Mesodermal cell (in vitro differentiated cells): ENCODE results near the gene LRRFIP1.
"Not testable (repeated sequence)": the region's sequence is repeated elsewhere in the genome, so short reads cannot be mapped to it uniquely, and the experiment has no call there.

Experiments
- H3K27ac ChIP-seq: 2 replicates; pipeline ENCODE4 v1.7.0; 2013; ENCODE audit warnings: mild to moderate bottlenecking, low read depth, low read length, moderate library complexity; ENCODE audit not compliant: severe bottlenecking
- H3K36me3 ChIP-seq: 2 replicates; pipeline ENCODE4 v1.7.1; 2013; ENCODE audit warnings: mild to moderate bottlenecking, low read length, moderate library complexity; ENCODE audit not compliant: control insufficient read depth, insufficient read depth
- H3K4me1 ChIP-seq: one replicate; pipeline ENCODE4 v1.7.1; 2013; ENCODE audit warnings: mild to moderate bottlenecking, low read length; ENCODE audit not compliant: insufficient read depth, control insufficient read depth, poor library complexity, severe bottlenecking
- H3K4me3 ChIP-seq: 2 replicates; pipeline ENCODE4 v1.7.0; 2013; ENCODE audit warnings: low read length, control low read depth, mild to moderate bottlenecking; ENCODE audit not compliant: insufficient read depth, poor library complexity, severe bottlenecking; ENCODE audit errors: extremely low read depth
- H3K9me3 ChIP-seq: 2 replicates; pipeline ENCODE4 v1.7.1; 2013; ENCODE audit warnings: mild to moderate bottlenecking, low read length, moderate library complexity; ENCODE audit not compliant: control insufficient read depth
- WGBS, 2 experiments: methylation state at CpG; one replicate each; pipeline ENCODE4 v1.1.5; 2013; ENCODE audit warnings: missing lambda C conversion rate in 2 of 2; ENCODE audit not compliant: insufficient coverage in 2 of 2; 5-methylcytosine and 5-hydroxymethylcytosine counted together

Gene LRRFIP1

DNA sequence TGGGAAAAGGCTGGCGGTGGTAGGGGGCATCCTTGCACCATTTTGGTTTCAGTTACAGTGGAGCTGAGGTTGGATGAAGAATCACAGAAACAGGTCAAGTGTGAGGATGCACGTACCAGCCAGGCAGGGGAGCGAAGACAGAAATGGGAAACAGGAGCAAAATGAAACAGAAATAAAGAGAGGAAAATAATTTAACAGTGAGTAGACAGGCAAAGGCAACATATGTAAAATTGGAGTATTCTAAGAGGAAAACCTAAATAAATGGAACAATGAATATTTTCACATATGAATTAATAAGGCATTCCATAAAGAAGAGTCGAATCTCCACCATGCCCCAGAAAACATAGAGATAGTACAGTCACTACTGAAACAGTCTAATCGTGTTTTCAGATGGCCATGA, 29.7 kb downstream of the LRRFIP1 start:
- Histone ChIP-seq H3K4me1 (no peaks in the 10 kb centered on the region), H3K36me3 (peaks cover 13% of the 10 kb centered on the region), H3K27ac (no peak overlapping the region), H3K4me3 (no peak overlapping the region), H3K9me3 (peaks cover 9% of the 10 kb centered on the region)
- WGBS, 2 experiments: 89 to 94% methylated on average over 3 of the region's 5 CpGs

DNA sequence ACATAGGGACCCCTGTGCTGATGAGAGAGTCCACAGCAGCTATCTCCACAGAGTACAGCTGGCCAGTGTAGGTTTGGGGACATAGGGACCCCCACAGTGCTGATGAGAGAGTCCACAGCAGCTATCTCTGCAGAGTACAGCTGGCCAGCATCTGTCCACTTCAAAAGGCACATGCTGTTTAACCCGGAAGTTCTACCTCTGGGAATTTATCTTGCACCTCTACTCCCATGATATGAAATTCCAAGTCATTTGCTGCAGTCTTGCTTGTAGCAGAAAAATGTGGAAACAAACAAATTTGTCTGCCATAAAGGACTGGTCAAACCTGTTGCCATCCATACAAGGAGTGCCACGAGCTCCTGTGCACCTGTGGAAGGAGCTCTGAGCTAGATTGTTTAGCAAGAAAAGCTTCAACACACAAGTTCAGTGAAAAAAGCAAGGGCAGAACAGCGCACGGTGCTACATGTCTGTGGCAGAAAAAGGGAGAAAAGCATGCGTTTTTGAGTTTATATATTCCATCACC, 33.1 kb downstream of the LRRFIP1 start:
- H3K9me3 ChIP-seq: peaks cover 7% of the 10 kb centered on the region

DNA sequence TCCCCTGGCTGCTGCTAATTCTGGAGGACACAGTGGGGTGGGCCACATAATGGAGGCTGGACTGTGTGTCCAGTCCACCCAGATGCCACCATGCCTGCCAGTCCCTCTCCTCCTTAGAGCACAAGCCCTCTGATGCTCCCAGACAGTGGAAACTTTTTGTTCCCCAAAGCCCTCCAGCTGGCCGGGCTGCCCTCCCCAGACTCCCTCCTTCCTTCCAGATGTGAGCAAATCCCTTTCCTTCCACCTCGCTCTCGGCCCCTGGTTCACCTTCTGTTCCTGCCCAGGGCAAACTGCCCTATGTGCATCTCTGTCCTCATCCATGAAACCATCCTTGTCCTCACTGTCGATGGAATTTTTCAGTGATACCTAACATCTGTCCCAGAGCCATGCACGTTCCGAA, 33.9 kb downstream of the LRRFIP1 start:
- Histone ChIP-seq H3K36me3 (peaks cover 7% of the 10 kb centered on the region), H3K4me1 (peaks cover 11% of the 10 kb centered on the region), H3K9me3 (peaks cover 7% of the 10 kb centered on the region), H3K27ac (no peak overlapping the region), H3K4me3 (no peak overlapping the region)
- 92 to 94% methylated on average over 6 of the region's 6 CpGs for WGBS, 2 experiments

More for the DNA sequence above, 33.1 kb downstream of the LRRFIP1 start:
- WGBS, 2 experiments: 83 to 91% methylated on average over 2 of the region's 5 CpGs
- H3K36me3 ChIP-seq: peaks cover 7% of the 10 kb centered on the region
- H3K27ac ChIP-seq: no peak overlapping the region
- peaks cover 11% of the 10 kb centered on the region for H3K4me1 ChIP-seq
- no peak overlapping the region for H3K4me3 ChIP-seq

GRCh38 chr2:237661799-237662328, 34.5 kb downstream of the LRRFIP1 start:
- H3K27ac ChIP-seq: no peak overlapping the region

DNA sequence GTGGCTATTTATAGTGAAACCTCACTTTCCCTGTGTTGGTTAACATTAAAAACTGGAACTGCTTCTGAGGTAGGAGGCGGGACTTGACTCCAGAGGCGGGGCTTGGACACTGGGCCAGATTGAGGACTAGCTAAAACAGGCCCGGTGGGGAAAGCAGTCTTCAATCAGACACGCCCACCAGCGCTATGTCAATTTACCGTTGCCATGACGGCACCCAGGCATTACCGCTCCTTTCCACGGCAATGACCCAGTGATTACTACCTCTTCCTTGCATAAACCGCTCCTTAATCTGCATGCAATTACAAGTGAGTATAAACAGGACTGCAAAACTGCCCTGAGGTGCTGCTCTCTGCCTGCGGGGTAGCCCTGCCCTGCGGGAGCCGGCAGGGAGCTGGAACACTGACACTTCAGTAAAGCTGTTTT, 35.3 kb downstream of the LRRFIP1 start:
- H3K4me3 ChIP-seq: no peak overlapping the region
- no peaks in the 10 kb centered on the region for H3K36me3 ChIP-seq
- H3K27ac ChIP-seq: peak overlapping the region; percentile 63
- whole genome bisulfite sequencing, 2 experiments: 19% methylated on average over 13 of the region's 13 CpGs
- no peaks in the 10 kb centered on the region for H3K9me3 ChIP-seq
- peaks cover 11% of the 10 kb centered on the region for H3K4me1 ChIP-seq

More at GRCh38 chr2:237661799-237662328, 34.5 kb downstream of the LRRFIP1 start:
- Histone ChIP-seq H3K36me3 (peaks cover 6% of the 10 kb centered on the region), H3K4me3 (no peak overlapping the region), H3K9me3 (peaks cover 6% of the 10 kb centered on the region), H3K4me1 (peaks cover 11% of the 10 kb centered on the region)
- WGBS, 2 experiments: 94 to 97% methylated on average over 2 to 8 of the region's 11 CpGs

DNA sequence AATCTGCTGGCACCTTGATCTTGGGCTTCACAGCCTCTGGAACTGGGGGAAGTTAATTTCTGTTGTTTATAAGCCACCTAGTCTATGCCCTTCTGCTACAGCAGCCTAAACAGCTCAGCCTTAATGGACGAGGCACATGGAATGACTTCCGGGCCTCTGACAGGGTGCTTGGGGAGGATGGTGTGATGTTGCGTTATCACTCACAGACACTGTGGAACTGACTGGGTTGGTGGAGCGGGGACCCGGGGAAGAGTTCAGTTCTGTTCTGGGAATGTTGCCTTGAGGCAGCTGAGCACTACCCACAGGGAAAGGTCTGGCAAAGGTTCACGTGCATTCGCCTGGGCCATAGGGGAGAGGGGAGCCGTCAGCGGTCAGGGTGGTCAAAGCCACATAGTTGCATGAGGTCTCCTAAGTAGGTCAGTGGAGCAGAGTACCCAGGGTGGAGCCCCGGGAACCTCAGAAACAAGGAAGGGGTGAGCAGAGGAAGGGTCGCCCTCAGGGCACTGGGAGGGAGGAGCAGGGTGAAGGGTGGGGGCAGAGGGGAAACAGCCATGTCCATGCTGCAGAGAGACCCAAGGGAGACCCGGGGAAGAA, 36.2 kb downstream of the LRRFIP1 start:
- WGBS, 2 experiments: 93 to 94% methylated on average over 11 to 12 of the region's 12 CpGs
- no peaks in the 10 kb centered on the region for H3K9me3 ChIP-seq
- no peaks in the 10 kb centered on the region for H3K36me3 ChIP-seq
- H3K4me1 ChIP-seq: peaks cover 11% of the 10 kb centered on the region
- no peak overlapping the region for H3K4me3 ChIP-seq
- no peak overlapping the region for H3K27ac ChIP-seq

DNA sequence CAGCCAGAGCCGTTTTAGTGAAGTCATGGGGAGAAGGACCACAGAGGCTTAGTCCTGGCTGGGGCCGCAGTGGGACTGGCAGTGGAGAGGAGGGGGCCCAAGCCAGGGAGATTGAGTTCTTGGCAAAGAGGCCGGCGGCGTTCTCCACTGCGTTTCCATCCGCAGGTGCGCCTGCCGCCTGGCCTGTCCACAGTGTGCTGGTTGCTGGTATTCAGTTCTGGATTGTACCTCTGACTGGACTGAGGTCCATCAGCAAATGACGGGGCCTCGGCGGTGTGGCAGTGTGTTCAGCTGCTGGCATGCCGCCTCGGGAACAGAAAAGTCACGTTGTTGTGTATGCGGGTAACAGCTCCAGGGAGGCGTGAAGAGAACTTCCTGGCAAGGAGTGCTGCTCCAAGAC, 36.8 kb downstream of the LRRFIP1 start:
- WGBS, 2 experiments: 93 to 94% methylated on average over 13 to 16 of the region's 17 CpGs
- Histone ChIP-seq H3K4me1 (peaks cover 11% of the 10 kb centered on the region), H3K9me3 (no peaks in the 10 kb centered on the region), H3K4me3 (no peak overlapping the region), H3K27ac (no peak overlapping the region), H3K36me3 (no peaks in the 10 kb centered on the region)

GRCh38 chr2:237665713-237666143, 38.3 kb downstream of the LRRFIP1 start:
- Histone ChIP-seq H3K4me1 (peaks cover 18% of the 10 kb centered on the region), H3K27ac (no peak overlapping the region), H3K36me3 (no peaks in the 10 kb centered on the region)

GRCh38 chr2:237666606-237667005, 39.2 kb downstream of the LRRFIP1 start:
- Histone ChIP-seq H3K4me1 (peaks cover 18% of the 10 kb centered on the region), H3K27ac (no peak overlapping the region), H3K9me3 (no peaks in the 10 kb centered on the region), H3K36me3 (peaks cover 9% of the 10 kb centered on the region), H3K4me3 (no peak overlapping the region)
- 76 to 78% methylated on average over 7 of the region's 7 CpGs for WGBS, 2 experiments

More at GRCh38 chr2:237665713-237666143, 38.3 kb downstream of the LRRFIP1 start:
- Histone ChIP-seq H3K9me3 (no peaks in the 10 kb centered on the region), H3K4me3 (no peak overlapping the region)
- 60 to 63% methylated on average over 7 of the region's 7 CpGs for WGBS, 2 experiments

DNA sequence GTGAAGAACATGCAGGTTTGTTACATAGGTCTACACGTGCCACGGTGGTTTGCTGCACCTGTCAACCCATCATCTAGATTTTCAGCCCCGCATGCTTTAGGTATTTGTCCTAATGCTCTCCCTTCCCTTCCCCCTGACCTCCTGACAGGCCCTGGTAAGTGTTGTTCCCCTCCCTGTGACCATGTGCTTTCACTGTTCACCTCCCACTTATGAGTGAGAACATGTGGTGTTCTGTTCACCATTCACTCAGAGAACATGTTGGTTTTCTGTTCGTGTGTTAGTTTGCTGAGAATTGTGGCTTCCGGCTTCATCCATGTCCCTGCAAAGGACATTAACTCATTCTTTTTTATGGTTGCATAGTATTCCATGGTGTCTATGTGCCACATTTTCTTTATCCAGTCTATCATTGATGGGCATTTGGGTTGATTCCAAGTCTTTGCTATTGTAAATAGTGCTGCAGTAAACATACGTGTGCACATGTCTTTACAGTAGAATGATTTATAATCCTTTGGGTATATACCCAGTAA, 39.7 kb downstream of the LRRFIP1 start:
- 95 to 100% methylated on average over 1 to 3 of the region's 6 CpGs for WGBS, 2 experiments

GRCh38 chr2:237667893-237668292, 40.5 kb downstream of the LRRFIP1 start:
- Histone ChIP-seq H3K4me1 (peaks cover 15% of the 10 kb centered on the region), H3K27ac (no peak overlapping the region), H3K4me3 (no peak overlapping the region), H3K9me3 (no peaks in the 10 kb centered on the region), H3K36me3 (peaks cover 9% of the 10 kb centered on the region)
- WGBS, 2 experiments: 63 to 66% methylated on average over 3 to 6 of the region's 6 CpGs

More for the DNA sequence above, 39.7 kb downstream of the LRRFIP1 start:
- H3K9me3 ChIP-seq, H3K27ac ChIP-seq, H3K4me3 ChIP-seq, H3K36me3 ChIP-seq: not testable (repeated sequence)
- peaks cover 18% of the 10 kb centered on the region for H3K4me1 ChIP-seq
